Duodenal mucosa (tissue), 2 donors: Measurements from ENCODE around the gene KSR1.

Experiments used
- H3K27ac ChIP-seq: one replicate; pipeline ENCODE4 v1.7.0; 2013; ENCODE audit warnings: low read depth, low read length
- H3K27me3 ChIP-seq, 2 donors: one replicate each; pipeline ENCODE4 v1.7.0; 2013; ENCODE audit warnings: low read length in 2 of 2, control low read depth in 1 of 2; ENCODE audit not compliant: insufficient read depth in 2 of 2, control insufficient read depth in 1 of 2
- H3K36me3 ChIP-seq, 2 donors: one replicate each; pipeline ENCODE4 v1.7.0; 2013; ENCODE audit warnings: low read length in 2 of 2, control low read depth in 1 of 2; ENCODE audit not compliant: insufficient read depth in 2 of 2, control insufficient read depth in 1 of 2
- H3K4me1 ChIP-seq, 2 donors: one replicate each; pipeline ENCODE4 v1.7.0; 2013; ENCODE audit warnings: low read length in 2 of 2, control low read depth in 1 of 2; ENCODE audit not compliant: insufficient read depth in 2 of 2, control insufficient read depth in 1 of 2
- H3K4me3 ChIP-seq, 2 donors: one replicate each; pipeline ENCODE4 v1.7.0; 2013; ENCODE audit warnings: low read length in 2 of 2, low read depth in 1 of 2
- H3K9ac ChIP-seq, 2 donors: one replicate each; pipeline ENCODE4 v1.7.0; 2013; ENCODE audit warnings: low read length in 2 of 2, low read depth in 1 of 2
- H3K9me3 ChIP-seq, 2 donors: one replicate each; pipeline ENCODE4 v1.7.0; 2013; ENCODE audit warnings: low read length in 2 of 2, control low read depth in 1 of 2; ENCODE audit not compliant: control insufficient read depth in 1 of 2

KSR1 gene

DNA sequence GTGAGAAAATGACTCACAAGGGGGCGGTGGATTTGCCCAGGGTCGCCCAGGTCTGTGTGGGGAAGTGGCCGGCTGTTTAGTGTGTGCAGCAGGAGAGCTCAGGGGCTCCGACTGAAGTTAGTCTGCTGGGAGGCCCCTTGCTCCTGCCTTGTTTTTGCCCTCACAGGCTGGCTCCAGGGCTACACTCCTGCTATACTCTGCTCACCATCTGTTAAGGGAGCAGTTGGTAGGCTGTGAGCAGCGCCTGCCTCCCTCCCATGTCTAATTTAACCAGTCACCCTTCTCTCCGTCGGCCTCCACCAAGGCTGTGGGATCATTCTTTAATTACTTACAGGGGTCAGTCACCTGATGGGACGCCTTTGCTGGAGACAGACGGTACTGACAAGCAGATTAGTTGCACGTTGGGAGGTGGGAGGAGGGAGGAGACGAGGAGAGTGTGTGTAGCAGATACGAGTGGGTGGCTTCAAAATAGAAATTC, 35.5 kb downstream of the KSR1 start:
- Histone ChIP-seq H3K9ac (no peak overlapping the region), H3K27ac (no peak overlapping the region), H3K4me1 (peaks cover 28 to 46% of the 10 kb centered on the region in 2 donors), H3K27me3 (no peaks in the 10 kb centered on the region), H3K4me3 (no peak overlapping the region), H3K9me3 (no peaks in the 10 kb centered on the region), H3K36me3 (no peaks in the 10 kb centered on the region)

- H3K9ac ChIP-seq: no peak overlapping the region
- peaks cover 31 to 52% of the 10 kb centered on the region in 2 donors for H3K4me1 ChIP-seq
- no peak overlapping the region for H3K27ac ChIP-seq
- no peaks in the 10 kb centered on the region for H3K9me3 ChIP-seq
- H3K27me3 ChIP-seq: no peaks in the 10 kb centered on the region
- H3K4me3 ChIP-seq: no peak overlapping the region
- no peaks in the 10 kb centered on the region for H3K36me3 ChIP-seq
Measured at GRCh38 chr17:27492470-27492869, 36.2 kb downstream of the KSR1 start.

- Histone ChIP-seq H3K36me3 (no peaks in the 10 kb centered on the region), H3K4me1 (peaks cover 31 to 52% of the 10 kb centered on the region in 2 donors), H3K27me3 (no peaks in the 10 kb centered on the region), H3K27ac (no peak overlapping the region), H3K9me3 (no peaks in the 10 kb centered on the region), H3K9ac (no peak overlapping the region), H3K4me3 (no peak overlapping the region)
Measured at GRCh38 chr17:27493088-27493487, 36.8 kb downstream of the KSR1 start.

DNA sequence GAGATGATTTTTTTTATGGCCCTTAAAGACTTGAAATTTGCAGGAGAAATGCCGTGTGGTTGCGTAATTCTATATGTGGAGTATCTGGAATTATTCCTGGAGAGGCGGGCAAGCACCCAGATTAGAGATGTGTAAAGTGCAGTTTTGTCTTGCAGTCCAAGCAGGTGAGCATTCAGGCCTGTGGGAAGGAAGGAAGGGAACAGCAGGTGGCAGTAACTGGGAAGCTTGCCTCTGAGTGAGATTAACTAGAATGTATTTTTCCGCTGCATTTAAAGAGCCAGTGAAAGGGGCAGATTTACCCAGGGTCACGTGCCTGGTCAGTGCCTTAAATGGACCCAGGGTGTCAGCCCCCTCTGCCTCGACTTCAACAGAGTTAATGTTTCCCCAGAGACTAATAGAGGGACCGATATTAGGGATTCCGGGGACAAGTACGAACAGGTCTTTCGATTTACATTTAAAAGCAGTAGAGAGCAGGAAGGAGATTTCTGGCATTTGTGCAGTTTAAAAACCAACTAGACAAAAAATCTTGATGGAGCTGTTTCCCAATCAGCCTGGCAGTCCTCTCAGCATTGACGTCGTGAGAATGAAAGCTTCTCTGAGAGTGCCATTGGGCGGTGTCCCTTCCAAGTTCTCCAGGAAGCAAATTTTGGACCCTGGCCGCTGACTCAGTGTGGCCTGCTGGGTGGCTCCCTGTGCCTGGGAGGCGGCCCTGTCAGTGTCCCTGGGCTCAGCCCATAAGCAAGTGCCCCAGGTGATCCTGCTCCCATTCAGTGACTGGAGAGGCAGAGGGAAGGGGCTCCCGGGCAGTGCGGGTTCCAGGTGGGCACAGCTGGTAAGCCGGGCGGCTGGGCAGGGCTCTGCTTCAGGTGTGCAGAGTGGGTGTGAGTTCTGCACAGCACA, 38.2 kb downstream of the KSR1 start:
- Histone ChIP-seq H3K9me3 (no peaks in the 10 kb centered on the region), H3K27me3 (no peaks in the 10 kb centered on the region), H3K27ac (peak overlapping the region; percentile 82), H3K9ac (peak overlapping the region; percentile 54 to 71), H3K4me1 (peaks cover 24 to 45% of the 10 kb centered on the region in 2 donors), H3K36me3 (no peaks in the 10 kb centered on the region), H3K4me3 (peak overlapping the region; percentile 56 to 63)

DNA sequence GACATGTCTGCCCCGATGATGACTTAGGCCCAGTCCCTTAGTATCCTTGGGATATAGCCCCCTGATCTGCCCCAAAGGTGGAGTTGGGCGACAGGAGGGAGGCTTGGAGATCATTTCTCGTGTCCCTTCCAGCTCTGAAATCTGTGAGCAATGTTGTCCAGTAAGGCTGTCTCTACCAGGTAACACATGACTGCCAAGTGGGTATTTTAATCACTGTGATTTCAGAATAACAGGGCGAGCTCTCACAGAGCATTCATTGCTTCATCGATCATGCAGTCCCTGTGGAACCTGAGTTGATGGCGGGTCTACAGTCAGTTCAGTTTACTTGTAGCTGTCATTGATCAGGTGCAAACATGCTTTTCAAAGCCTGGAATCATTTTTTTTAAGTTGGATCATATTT, 39.2 kb downstream of the KSR1 start:
- Histone ChIP-seq H3K9ac (peak overlapping the region; percentile 41 to 54), H3K4me3 (peak overlapping the region; percentile 41 to 56), H3K9me3 (no peaks in the 10 kb centered on the region), H3K36me3 (no peaks in the 10 kb centered on the region), H3K27ac (peak overlapping the region; percentile 82), H3K27me3 (no peaks in the 10 kb centered on the region), H3K4me1 (peaks cover 23 to 44% of the 10 kb centered on the region in 2 donors)

GRCh38 chr17:27496005-27496404, 39.8 kb downstream of the KSR1 start:
- Histone ChIP-seq H3K9ac (no peak overlapping the region), H3K27ac (no peak overlapping the region), H3K9me3 (no peaks in the 10 kb centered on the region), H3K27me3 (no peaks in the 10 kb centered on the region), H3K4me3 (no peak overlapping the region), H3K36me3 (no peaks in the 10 kb centered on the region), H3K4me1 (peaks cover 23 to 44% of the 10 kb centered on the region in 2 donors)

DNA sequence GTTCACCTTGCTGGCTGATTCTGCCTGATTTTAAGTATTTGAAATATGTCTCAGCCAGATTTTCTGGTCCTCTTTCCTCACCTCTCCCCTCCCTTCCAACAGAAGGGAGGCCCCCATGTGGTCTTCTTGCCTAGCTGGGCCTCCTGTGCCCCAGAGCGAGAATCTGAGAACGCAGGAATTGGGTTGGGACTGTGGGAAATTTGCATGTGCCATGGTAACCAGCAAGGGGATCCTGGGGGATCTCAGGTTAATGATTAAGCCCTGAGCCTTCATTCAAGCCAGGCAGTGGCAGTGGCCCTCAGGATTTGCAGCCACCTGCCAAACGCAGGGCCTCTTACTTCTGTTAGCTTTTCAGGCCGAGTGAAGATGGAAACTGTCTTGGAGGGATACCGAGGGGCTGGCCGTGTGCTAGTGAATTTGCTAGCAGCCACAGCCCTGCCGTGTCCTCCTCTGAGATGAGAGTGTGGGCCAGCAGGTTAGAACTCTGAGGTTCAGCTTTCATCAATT, 40.2 kb downstream of the KSR1 start:
- no peak overlapping the region for H3K27ac ChIP-seq
- H3K9ac ChIP-seq: peak overlapping the region in 1 of 2 donors; percentile 22
- no peaks in the 10 kb centered on the region for H3K36me3 ChIP-seq
- no peaks in the 10 kb centered on the region for H3K27me3 ChIP-seq
- no peak overlapping the region for H3K4me3 ChIP-seq
- peaks cover 23 to 43% of the 10 kb centered on the region in 2 donors for H3K4me1 ChIP-seq
- no peaks in the 10 kb centered on the region for H3K9me3 ChIP-seq

DNA sequence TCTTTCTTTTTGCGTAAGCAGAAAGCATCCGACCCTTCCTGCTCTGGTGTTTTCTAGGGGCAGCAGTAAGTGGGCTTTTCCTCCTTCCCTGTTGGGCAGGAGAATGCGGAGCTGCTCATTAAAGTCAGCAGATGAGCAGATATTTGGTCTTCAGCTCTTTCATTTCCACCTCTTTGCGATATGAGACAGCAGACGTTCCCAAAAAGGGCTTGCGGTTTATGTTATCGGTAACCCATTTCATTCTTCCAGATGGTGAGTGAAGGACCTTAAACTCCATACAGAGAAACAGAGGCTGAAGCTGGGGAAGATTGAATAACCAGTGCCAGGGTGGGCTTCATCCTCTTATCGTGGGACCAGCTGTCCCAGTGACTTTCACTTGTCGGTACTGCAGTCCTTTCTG, 40.7 kb downstream of the KSR1 start:
- H3K9ac ChIP-seq: peak overlapping the region in 1 of 2 donors; percentile 22
- no peak overlapping the region for H3K27ac ChIP-seq
- H3K27me3 ChIP-seq: no peaks in the 10 kb centered on the region
- no peak overlapping the region for H3K4me3 ChIP-seq
- H3K4me1 ChIP-seq: peaks cover 23 to 38% of the 10 kb centered on the region in 2 donors
- H3K36me3 ChIP-seq: no peaks in the 10 kb centered on the region
- H3K9me3 ChIP-seq: no peaks in the 10 kb centered on the region

DNA sequence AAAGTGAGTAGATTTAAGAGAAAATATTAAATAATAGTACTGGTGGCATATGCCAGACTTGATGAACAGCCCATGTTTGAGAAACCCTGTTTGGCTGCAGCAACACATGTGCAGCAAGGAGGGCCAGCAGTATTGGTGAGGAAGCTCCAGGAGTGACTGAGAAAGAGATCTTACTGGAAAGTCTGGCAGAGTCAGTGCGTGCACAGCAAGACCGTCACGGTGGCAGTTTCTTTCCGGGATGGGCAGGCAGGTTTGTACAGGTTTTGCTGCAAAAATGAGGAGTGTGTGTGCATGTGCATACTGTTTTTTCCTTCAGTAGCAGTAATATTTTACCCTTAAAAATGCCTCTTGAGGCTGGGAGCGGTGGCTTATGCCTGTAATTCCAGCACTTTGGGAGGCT, 41.4 kb downstream of the KSR1 start:
- Histone ChIP-seq H3K27me3 (no peaks in the 10 kb centered on the region), H3K4me3 (no peak overlapping the region), H3K9me3 (no peaks in the 10 kb centered on the region), H3K27ac (no peak overlapping the region), H3K9ac (no peak overlapping the region), H3K4me1 (peaks cover 23 to 40% of the 10 kb centered on the region in 2 donors), H3K36me3 (no peaks in the 10 kb centered on the region)

DNA sequence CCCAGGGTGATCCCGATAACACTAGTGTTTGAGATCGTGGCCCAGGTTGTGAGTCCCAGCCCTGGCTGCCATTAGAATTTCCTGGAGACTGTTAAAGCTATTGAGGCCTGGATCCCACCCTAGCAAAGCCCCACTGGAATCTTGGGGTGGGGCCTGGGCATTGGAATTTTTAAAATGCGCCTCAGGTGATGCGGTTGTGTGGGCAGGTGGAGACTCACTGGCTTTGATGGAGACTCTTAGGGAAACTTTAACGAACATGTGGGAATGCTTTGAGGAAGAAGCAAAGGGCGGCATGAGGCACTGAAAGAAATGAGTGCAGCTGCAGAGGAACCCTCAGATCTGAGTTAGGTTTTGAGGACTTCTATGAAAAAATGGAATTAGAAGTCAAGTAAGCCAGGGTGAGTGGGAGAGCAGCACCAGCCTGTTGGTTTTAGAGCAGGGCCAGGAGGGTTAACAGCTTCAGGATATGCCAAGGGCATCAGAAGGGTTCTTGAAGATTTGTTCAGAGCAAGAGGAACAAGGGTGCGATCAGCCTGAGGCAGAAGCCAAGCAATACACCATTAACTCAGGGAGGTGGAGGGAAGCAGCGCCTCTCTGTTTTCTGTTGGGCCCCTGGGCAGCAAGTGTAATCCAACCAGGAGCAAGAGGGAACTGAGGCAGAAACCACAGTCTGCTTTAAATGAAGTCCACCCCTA, 42.5 kb downstream of the KSR1 start:
- H3K4me3 ChIP-seq: no peak overlapping the region
- no peak overlapping the region for H3K27ac ChIP-seq
- H3K27me3 ChIP-seq: no peaks in the 10 kb centered on the region
- no peaks in the 10 kb centered on the region for H3K9me3 ChIP-seq
- peaks cover 23 to 37% of the 10 kb centered on the region in 2 donors for H3K4me1 ChIP-seq
- no peaks in the 10 kb centered on the region for H3K36me3 ChIP-seq
- H3K9ac ChIP-seq: no peak overlapping the region
